SK-N-SH treated with all-trans-retinoic acid at 6 μM for 48 hours (cell line): ENCODE results near the gene CRYBG1.

Experiments
- ARNTL ChIP-seq: fragments of 450-650 bp; formaldehyde crosslinking; IDR thresholded peaks from 2 replicates; pipeline ENCODE4 v1.5.0; 2020; ENCODE audit warnings: low read depth, mild to moderate bottlenecking, moderate library complexity, borderline replicate concordance
- ZFP3 ChIP-seq: fragments of 250-450 bp; sonication (Bioruptor Pico); IDR thresholded peaks from 2 replicates; pipeline ENCODE4 v1.5.0; 2020; ENCODE audit warnings: mild to moderate bottlenecking, moderate library complexity

- TF ChIP-seq ZFP3 (CRISPR knock-in tag), result no peak
- no peak for TF ChIP-seq ARNTL (CRISPR knock-in tag)
Measured at GRCh38 chr6:106398621-106399020, 38.1 kb downstream of the CRYBG1 start.
